Measurements from ENCODE around the gene DNAJC28.

DNA sequence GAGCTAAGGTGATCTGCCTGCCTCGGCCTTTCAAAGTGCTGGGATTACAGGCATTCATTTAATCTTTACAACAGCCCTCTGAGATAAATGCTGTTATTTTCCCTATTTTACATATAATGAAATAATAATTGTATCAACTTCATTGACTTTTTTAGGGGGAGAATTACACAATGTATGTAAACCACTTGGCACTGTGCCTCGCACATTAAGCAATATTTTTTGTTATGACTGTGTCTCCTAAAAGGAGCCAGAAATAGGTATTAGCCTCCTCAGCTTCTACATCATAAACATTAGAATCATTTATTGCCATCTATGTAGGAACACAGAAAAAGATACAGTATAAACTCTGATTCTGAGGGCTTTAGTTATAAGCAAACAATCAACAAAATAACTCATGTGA is 1.1 kb upstream of the DNAJC28 start:
- no peak for TF ChIP-seq CTCF (IDR thresholded peaks at IDR 0.05)
- no peak for TF ChIP-seq EP300 (IDR thresholded peaks at IDR 0.05)
- no peak for TF ChIP-seq POLR2A (IDR thresholded peaks at IDR 0.05)
